ENCODE data around the gene FCHSD2.
A peak's percentile ranks its signal among the peaks of the same experiment; 100 is the strongest.

Gene FCHSD2

GRCh38 chr11:72812967-72813739 lies 329.0 kb downstream of the FCHSD2 start (continued):
- no peak for TF ChIP-seq PRDM4 (tag by site-specific recombination; IDR thresholded peaks at IDR 0.05)
- 0 out of 2 replicates have a peak, but pooled peaks have one; percentile 13 for TF ChIP-seq ZNF335 (tag by site-specific recombination; conservative IDR thresholded peaks at IDR 0.05)
- no peak for TF ChIP-seq ATF2 (tag by site-specific recombination; IDR thresholded peaks at IDR 0.05; ENCODE audit: low read depth)
- peak; percentile 48; the same call in 1 of the 2 replicates for TF ChIP-seq ZNF501 (tag by site-specific recombination; IDR thresholded peaks at IDR 0.05)
- TF ChIP-seq ZFHX2 (tag by site-specific recombination; conservative IDR thresholded peaks at IDR 0.05) = peak; percentile 36
- TF ChIP-seq BCL6B (tag by site-specific recombination; IDR thresholded peaks at IDR 0.05) = no peak
- TF ChIP-seq PRDM10 (tag by site-specific recombination; IDR thresholded peaks at IDR 0.05) = peak; percentile 71
- TF ChIP-seq ZNF112 (tag by site-specific recombination; IDR thresholded peaks at IDR 0.05) = no peak
- TF ChIP-seq CTCF (tag by site-specific recombination; IDR thresholded peaks at IDR 0.05) = peak; percentile 75
- no peak for TF ChIP-seq ZNF561 (tag by site-specific recombination; IDR thresholded peaks at IDR 0.05; ENCODE audit: borderline replicate concordance)
- peak; percentile 39; the same call in 1 of the 2 replicates for TF ChIP-seq EGR2 (tag by site-specific recombination; IDR thresholded peaks at IDR 0.05; ENCODE audit: low read depth)
- TF ChIP-seq ZNF169 (tag by site-specific recombination; IDR thresholded peaks at IDR 0.05) = no peak
- TF ChIP-seq ZBTB48 (tag by site-specific recombination; IDR thresholded peaks at IDR 0.05) = peak; percentile 71
- TF ChIP-seq GLIS2 (tag by site-specific recombination; IDR thresholded peaks at IDR 0.05) = peak; percentile 58; the same call in 1 of the 2 replicates
- peak; percentile 93 for TF ChIP-seq ZNF623 (tag by site-specific recombination; IDR thresholded peaks at IDR 0.05)
- 0 out of 2 replicates have a peak, but pooled peaks have one; percentile 7 for TF ChIP-seq KLF1 (tag by site-specific recombination; IDR thresholded peaks at IDR 0.05)
- TF ChIP-seq ZEB2 (tag by site-specific recombination; IDR thresholded peaks at IDR 0.05) = 0 out of 2 replicates have a peak, but pooled peaks have one; percentile 40
- no peak for TF ChIP-seq ZNF843 (tag by site-specific recombination; IDR thresholded peaks at IDR 0.05)
- TF ChIP-seq ZNF585B (tag by site-specific recombination; IDR thresholded peaks at IDR 0.05) = no peak
- no peak for TF ChIP-seq ZNF670 (tag by site-specific recombination; IDR thresholded peaks at IDR 0.05; ENCODE audit: low read depth)
- peak; percentile 38; the same call in 1 of the 2 replicates for TF ChIP-seq SP7 (tag by site-specific recombination; IDR thresholded peaks at IDR 0.05)
- peak; percentile 19 for TF ChIP-seq SP2 (tag by site-specific recombination; IDR thresholded peaks at IDR 0.05)
- no peak for TF ChIP-seq YY1 (tag by site-specific recombination; IDR thresholded peaks at IDR 0.05)
- TF ChIP-seq ZNF23 (tag by site-specific recombination; IDR thresholded peaks at IDR 0.05; ENCODE audit: borderline replicate concordance) = no peak
- no peak for TF ChIP-seq SALL2 (tag by site-specific recombination; IDR thresholded peaks at IDR 0.05; ENCODE audit: borderline replicate concordance)
- peak; percentile 38 for TF ChIP-seq GLIS1 (tag by site-specific recombination; IDR thresholded peaks at IDR 0.05)
- TF ChIP-seq ZNF366 (tag by site-specific recombination; conservative IDR thresholded peaks at IDR 0.05) = 0 out of 2 replicates have a peak, but pooled peaks have one; percentile 25
- no peak for TF ChIP-seq ZBTB1 (tag by site-specific recombination; IDR thresholded peaks at IDR 0.05)

Measured in HEK293 (cell line).